Measurements from ENCODE around the gene MEGF8.

MEGF8 gene

DNA sequence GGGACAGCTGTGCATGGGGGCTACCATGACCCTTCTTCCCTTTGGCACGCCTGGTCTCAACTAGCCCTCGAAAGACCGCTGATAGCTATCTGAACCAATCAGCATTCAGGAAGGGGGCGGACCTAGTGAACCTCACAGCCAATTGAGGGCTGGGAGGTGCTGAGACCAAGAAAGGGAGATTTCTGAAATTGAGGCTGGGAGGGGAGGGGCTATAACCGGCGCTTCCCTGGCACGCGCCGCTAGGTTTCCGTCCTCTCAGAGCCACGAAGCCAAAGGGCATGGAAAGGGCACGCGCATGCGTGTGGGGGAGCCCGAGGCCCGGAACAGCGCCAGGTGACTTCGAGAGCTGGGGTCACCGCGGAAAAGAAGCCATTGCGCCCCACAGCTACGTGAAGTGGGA is 18.8 kb upstream of the MEGF8 start:
- in situ Hi-C loops (cut with MboI; ENCODE audit: low sequenced_read_pairs) = no loop called here

GRCh38 chr19:42309686-42310085 is 15.7 kb upstream of the MEGF8 start:
- in situ Hi-C loops (cut with MboI; ENCODE audit: low sequenced_read_pairs) = loop anchor here (10.0 kb wide), 1 partner anchor 175 kb away; the partner anchor contains the start of gene POU2F2

GRCh38 chr19:42311657-42312056 is 13.8 kb upstream of the MEGF8 start:
- in situ Hi-C loops (cut with MboI; ENCODE audit: low sequenced_read_pairs) = loop anchor here (10.0 kb wide), 1 partner anchor 177 kb away; the partner anchor contains the start of gene POU2F2

GRCh38 chr19:42312370-42312769 is 13.1 kb upstream of the MEGF8 start:
- in situ Hi-C loops (cut with MboI; ENCODE audit: low sequenced_read_pairs) = loop anchor here (10.0 kb wide), 1 partner anchor 178 kb away; the partner anchor contains the start of gene POU2F2

GRCh38 chr19:42313096-42313839 is 12.2 kb upstream of the MEGF8 start, which contains the start of gene TMEM145:
Gene TMEM145 (plus strand): TSS chr19:42313309. CDS start chr19:42313377, 68 bp downstream.
- in situ Hi-C loops (cut with MboI; ENCODE audit: low sequenced_read_pairs) = loop anchor here (10.0 kb wide), 1 partner anchor 178 kb away; the partner anchor contains the start of gene POU2F2

DNA sequence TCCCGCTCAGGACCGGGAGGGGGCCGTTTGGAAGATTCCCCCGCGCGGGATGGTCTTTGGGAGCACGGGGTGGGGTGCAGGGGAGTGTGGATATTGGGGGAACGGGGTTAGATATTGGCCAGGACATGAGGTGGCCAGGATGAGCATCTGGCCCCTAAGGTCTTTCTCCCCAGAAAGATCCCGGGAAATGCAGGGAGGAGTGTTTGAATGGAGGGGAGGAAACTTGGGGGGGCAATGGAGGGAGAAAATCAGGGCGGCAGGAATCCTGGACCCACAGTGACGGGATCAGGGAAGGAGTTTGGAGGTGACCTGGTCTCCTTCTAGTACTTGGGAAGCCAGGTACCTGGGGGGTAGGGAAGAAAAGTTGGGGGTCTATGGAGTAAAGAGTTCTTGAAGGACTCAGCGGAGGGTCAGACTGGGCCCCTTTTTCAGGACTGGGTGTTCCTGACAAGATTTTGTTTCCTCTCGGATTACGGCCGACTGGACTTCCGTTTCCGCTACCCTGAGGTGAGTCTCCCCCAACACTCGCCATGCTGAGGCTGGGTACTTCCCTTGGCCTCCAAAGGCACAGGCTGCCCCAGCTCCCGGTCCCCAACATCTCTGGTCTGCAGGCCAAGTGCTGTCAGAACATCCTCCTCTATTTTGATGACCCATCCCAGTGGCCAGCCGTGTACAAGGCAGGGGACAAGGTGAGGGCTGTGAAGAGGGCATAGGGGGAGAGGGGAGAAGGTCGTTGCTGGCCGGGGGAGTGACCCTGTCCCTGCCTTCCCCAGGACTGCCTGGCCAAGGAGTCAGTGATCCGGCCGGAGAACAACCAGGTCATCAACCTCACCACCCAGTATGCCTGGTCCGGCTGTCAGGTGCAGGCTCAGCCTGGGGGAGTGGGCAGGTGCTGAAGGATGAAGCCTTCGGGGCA is 11.3 kb upstream of the MEGF8 start:
- in situ Hi-C loops (cut with MboI; ENCODE audit: low sequenced_read_pairs) = loop anchor here (10.0 kb wide), 1 partner anchor 179 kb away; the partner anchor contains the start of gene POU2F2

- in situ Hi-C loops (cut with MboI; ENCODE audit: low sequenced_read_pairs) = loop anchor here (10.0 kb wide), 1 partner anchor 180 kb away; the partner anchor contains the start of gene POU2F2
Measured at GRCh38 chr19:42315024-42315423, 10.4 kb upstream of the MEGF8 start.

- in situ Hi-C loops (cut with MboI; ENCODE audit: low sequenced_read_pairs) = loop anchor here (10.0 kb wide), 1 partner anchor 182 kb away; the partner anchor contains the start of gene POU2F2
Measured at GRCh38 chr19:42316223-42317211, 8.9 kb upstream of the MEGF8 start.

DNA sequence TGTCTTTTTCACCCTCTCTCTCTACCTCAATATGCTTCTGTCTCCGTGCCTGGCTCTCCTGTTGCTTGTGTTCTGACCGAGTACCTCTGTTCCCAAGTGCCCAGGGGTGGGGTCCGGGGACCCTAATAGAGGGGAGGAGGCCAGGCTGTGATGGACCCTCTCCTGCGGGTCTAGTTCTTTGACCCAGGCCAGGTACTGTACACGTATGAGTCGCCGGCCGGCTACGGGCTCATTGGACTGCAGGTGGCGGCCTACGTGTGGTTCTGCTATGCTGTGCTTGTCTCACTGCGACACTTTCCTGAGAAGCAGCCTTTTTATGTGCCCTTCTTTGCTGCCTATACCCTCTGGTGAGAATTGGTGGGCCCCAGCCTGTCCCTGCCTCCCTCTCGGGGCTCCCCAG is 7.9 kb upstream of the MEGF8 start:
- in situ Hi-C loops (cut with MboI; ENCODE audit: low sequenced_read_pairs) = loop anchor here (10.0 kb wide), 1 partner anchor 183 kb away; the partner anchor contains the start of gene POU2F2

GRCh38 chr19:42322305-42322704 is 3.1 kb upstream of the MEGF8 start:
- in situ Hi-C loops (cut with MboI; ENCODE audit: low sequenced_read_pairs) = no loop called here

DNA sequence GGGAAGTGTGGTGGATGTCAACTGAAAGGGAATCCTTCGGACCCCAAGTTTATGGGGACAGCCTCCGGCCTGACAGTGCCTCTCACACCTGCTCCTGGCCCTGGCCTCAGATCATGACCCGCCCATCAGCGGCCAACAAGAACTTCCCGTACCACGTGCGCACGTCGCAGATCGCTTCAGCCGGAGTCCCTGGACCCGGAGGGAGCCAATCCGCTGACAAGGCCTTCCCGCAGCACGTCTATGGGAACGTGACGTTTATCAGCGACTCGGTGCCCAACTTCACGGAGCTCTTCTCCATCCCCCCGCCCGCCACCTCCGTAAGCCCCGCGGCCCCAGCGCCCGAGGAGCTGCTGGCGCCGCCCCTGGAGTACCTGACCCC is 2.0 kb upstream of the MEGF8 start:
- in situ Hi-C loops (cut with MboI; ENCODE audit: low sequenced_read_pairs) = no loop called here

- in situ Hi-C loops (cut with MboI; ENCODE audit: low sequenced_read_pairs) = no loop called here
Measured at GRCh38 chr19:42323852-42324654, 1.4 kb upstream of the MEGF8 start.

DNA sequence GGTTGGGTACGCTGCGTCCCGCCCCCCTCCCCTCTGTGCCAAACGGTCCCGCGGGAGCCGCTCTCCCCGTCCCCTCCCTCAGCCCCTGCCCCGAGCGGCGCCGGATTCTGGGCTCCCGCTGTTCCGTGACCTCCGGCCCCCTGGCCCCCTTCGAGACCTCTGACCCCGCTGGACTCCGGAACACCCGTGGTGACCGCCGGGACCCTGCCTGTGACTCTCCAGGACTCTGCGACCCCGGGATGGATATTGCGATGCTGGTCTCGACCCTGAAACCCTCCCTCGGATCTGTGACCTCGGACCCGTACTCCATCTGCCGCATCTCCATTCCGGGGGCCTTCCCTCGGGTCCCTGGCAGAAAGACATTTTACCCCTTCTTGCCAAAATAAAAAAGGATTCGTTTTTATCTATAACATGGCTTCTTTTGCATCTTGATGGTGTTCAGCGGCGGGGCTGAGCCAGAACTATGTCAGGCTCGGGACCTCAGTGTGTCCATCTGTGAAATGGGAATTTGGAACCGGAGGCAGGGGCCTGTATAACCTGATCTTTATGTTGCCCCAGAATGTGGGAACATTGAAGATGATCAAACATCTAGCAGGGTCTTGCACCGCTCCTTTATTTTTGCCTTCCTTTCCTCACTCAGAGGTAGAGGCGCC is 654 bp upstream of the MEGF8 start:
- in situ Hi-C loops (cut with MboI; ENCODE audit: low sequenced_read_pairs) = no loop called here

DNA sequence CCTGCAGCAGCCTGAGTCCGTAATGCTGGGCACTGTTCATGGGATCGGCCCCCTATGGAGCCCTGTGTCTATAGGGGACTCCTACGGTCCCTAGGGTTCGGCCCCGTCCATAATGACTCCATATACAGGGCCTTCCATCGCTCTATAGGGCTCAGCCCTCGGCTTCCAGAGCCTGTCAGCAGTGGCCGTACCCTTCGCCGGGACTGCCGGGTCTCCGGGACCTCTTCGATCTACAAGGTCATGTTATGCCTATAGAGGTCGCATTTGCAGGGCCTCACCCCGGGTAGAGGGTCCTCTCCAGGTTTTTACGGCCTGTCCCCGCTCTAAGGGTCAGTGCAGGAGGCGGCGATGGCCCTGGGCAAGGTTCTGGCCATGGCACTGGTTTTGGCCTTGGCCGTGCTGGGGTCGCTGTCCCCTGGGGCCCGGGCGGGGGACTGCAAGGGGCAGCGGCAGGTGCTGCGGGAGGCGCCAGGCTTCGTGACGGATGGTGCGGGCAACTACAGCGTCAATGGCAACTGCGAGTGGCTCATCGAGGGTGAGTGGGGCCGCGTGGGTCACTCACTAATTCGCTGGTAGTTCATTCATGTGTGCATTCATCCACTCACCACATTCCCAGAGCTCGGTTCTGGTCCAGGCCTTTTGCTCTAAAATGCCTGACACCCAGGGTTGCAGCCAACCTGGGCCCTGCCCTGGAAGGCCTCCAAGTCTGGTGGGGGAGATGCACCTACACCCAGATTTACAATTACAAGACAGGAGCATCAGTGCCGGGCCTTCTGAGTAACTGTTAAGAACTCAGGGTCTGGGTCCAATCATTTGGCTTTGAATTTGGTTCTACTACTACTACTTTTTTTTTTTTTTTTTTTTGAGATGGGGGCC is 699 bp downstream of the MEGF8 start:
- in situ Hi-C loops (cut with MboI; ENCODE audit: low sequenced_read_pairs) = no loop called here

GRCh38 chr19:42326969-42327368 is 1.5 kb downstream of the MEGF8 start:
- in situ Hi-C loops (cut with MboI; ENCODE audit: low sequenced_read_pairs) = no loop called here

DNA sequence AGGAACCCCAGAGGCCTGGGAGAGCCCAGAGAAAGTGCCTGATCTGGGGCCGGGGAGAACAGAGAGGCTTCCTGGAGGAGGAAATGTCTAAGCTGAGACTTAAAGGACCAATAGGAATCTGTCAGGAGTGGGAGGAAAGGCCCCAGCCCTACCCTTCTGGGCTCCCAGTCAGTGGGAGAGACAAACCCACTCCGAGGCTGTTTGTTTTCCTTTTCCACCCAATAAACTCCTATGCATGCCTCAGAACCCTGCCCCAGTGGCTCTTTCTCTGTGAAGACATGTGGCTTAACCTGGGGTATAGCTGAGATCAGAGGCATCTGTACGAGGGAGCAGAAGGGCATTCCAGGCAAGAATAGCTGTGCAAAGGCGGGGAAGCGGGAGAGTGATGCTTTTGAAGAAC is 1.9 kb downstream of the MEGF8 start:
- in situ Hi-C loops (cut with MboI; ENCODE audit: low sequenced_read_pairs) = no loop called here

- in situ Hi-C loops (cut with MboI; ENCODE audit: low sequenced_read_pairs) = no loop called here
Measured at GRCh38 chr19:42328106-42328505, 2.7 kb downstream of the MEGF8 start.

DNA sequence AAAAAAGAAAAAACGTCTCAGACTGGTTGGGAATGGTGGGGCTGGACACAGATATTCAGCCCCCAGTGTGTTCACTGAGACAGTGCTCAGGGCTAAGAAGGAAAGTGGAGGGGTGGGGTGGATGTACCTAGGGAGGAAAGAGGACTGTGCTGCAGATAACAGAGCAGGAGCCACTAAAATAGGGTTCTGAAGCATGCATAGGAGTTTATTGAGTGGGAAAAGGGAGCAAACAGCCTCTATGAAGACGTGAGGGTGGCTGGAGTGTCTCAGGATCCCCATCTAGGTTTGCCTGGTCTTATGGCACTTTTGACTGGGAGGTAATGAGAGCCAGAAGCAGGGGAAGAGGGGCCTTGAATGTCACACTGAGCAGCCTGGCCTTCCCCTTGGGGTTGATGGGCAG is 3.4 kb downstream of the MEGF8 start:
- in situ Hi-C loops (cut with MboI; ENCODE audit: low sequenced_read_pairs) = no loop called here

Data from HL-60/S4 (cell line).